NT2/D1 (cell line): Measurements from ENCODE around the gene PNMA8A.

Experiments used
- DNase-seq: peaks from one replicate; pipeline ENCODE4 v3.0.0-alpha.2; 2011; ENCODE audit warnings: low read depth, low spot score
- H3K27me3 ChIP-seq: 2 replicates; pipeline ENCODE4 v1.6.0; 2011; ENCODE audit warnings: mild to moderate bottlenecking; ENCODE audit not compliant: insufficient read length, insufficient read depth
- H3K36me3 ChIP-seq: 2 replicates; pipeline ENCODE4 v1.6.1; 2011; ENCODE audit warnings: mild to moderate bottlenecking, low read length, mixed read lengths; ENCODE audit not compliant: insufficient read depth, insufficient read length
- H3K4me1 ChIP-seq: 2 replicates; pipeline ENCODE4 v1.5.1; 2011; ENCODE audit not compliant: insufficient read depth, insufficient read length
- H3K4me3 ChIP-seq: 2 replicates; pipeline ENCODE4 v1.5.1; 2011; ENCODE audit warnings: low read depth; ENCODE audit not compliant: insufficient read length
- H3K9ac ChIP-seq: 2 replicates; pipeline ENCODE4 v1.6.0; 2011; ENCODE audit warnings: low read depth; ENCODE audit not compliant: insufficient read length
- H3K9me3 ChIP-seq: 2 replicates; pipeline ENCODE4 v1.5.1; 2011; ENCODE audit warnings: mild to moderate bottlenecking, low read length; ENCODE audit not compliant: insufficient read depth
- SUZ12 ChIP-seq: IDR thresholded peaks from 2 replicates; pipeline ENCODE4 v1.6.1; 2011; ENCODE audit not compliant: insufficient read length, insufficient read depth; ENCODE audit errors: extremely low read depth
- YY1 ChIP-seq: IDR thresholded peaks from 2 replicates; pipeline ENCODE4 v1.6.1; 2011; ENCODE audit not compliant: insufficient read length, insufficient read depth
- ZNF274 ChIP-seq: IDR thresholded peaks from 2 replicates; pipeline ENCODE4 v1.6.1; 2011; ENCODE audit warnings: mild to moderate bottlenecking, low read depth, low read length

Gene PNMA8A

GRCh38 chr19:46482631-46483030, 11.3 kb upstream of the PNMA8A start:
- H3K4me1 ChIP-seq = peaks cover 2% of the 10 kb centered on the region
- peaks cover 4% of the 10 kb centered on the region for H3K27me3 ChIP-seq
- H3K9me3 ChIP-seq = no peaks in the 10 kb centered on the region
- H3K9ac ChIP-seq = no peak overlapping the region
- H3K4me3 ChIP-seq = no peak overlapping the region
- H3K36me3 ChIP-seq = no peaks in the 10 kb centered on the region
- no peak for TF ChIP-seq YY1
- no peak for TF ChIP-seq ZNF274
- no peak for TF ChIP-seq SUZ12
- no peak for DNase-seq

GRCh38 chr19:46481947-46482346, 10.6 kb upstream of the PNMA8A start:
- no peak for DNase-seq
- no peak for TF ChIP-seq SUZ12
- no peak for TF ChIP-seq YY1
- no peak for TF ChIP-seq ZNF274
- no peaks in the 10 kb centered on the region for H3K36me3 ChIP-seq
- H3K27me3 ChIP-seq = no peaks in the 10 kb centered on the region
- no peak overlapping the region for H3K4me3 ChIP-seq
- H3K9me3 ChIP-seq = no peaks in the 10 kb centered on the region
- H3K9ac ChIP-seq = no peak overlapping the region
- no peaks in the 10 kb centered on the region for H3K4me1 ChIP-seq

GRCh38 chr19:46481223-46481848, 10.0 kb upstream of the PNMA8A start:
- Histone ChIP-seq H3K9me3 (no peaks in the 10 kb centered on the region), H3K4me3 (no peak overlapping the region), H3K36me3 (no peaks in the 10 kb centered on the region), H3K4me1 (no peaks in the 10 kb centered on the region), H3K9ac (no peak overlapping the region), H3K27me3 (no peaks in the 10 kb centered on the region)
- no peak for DNase-seq
- TF ChIP-seq SUZ12 (no peak), ZNF274 (no peak), YY1 (no peak)

- TF ChIP-seq ZNF274 (no peak), SUZ12 (no peak), YY1 (no peak)
- Histone ChIP-seq H3K9me3 (no peaks in the 10 kb centered on the region), H3K9ac (no peak overlapping the region), H3K4me1 (no peaks in the 10 kb centered on the region), H3K36me3 (no peaks in the 10 kb centered on the region), H3K4me3 (no peak overlapping the region), H3K27me3 (no peaks in the 10 kb centered on the region)
- DNase-seq = no peak
These were observed 9.1 kb upstream of the PNMA8A start for GRCh38 chr19:46480415-46480814.

- TF ChIP-seq YY1 = no peak
- TF ChIP-seq ZNF274 = no peak
- no peak for TF ChIP-seq SUZ12
- peak; percentile 68 for DNase-seq
- H3K4me1 ChIP-seq = no peaks in the 10 kb centered on the region
- H3K9me3 ChIP-seq = no peaks in the 10 kb centered on the region
- H3K36me3 ChIP-seq = no peaks in the 10 kb centered on the region
- no peaks in the 10 kb centered on the region for H3K27me3 ChIP-seq
- no peak overlapping the region for H3K9ac ChIP-seq
- no peak overlapping the region for H3K4me3 ChIP-seq
These were observed 7.1 kb upstream of the PNMA8A start for GRCh38 chr19:46478356-46478986.

GRCh38 chr19:46475986-46476385, 4.6 kb upstream of the PNMA8A start:
- Histone ChIP-seq H3K27me3 (no peaks in the 10 kb centered on the region), H3K4me3 (no peak overlapping the region), H3K36me3 (no peaks in the 10 kb centered on the region), H3K9me3 (no peaks in the 10 kb centered on the region), H3K9ac (no peak overlapping the region), H3K4me1 (peaks cover 4% of the 10 kb centered on the region)
- TF ChIP-seq YY1 (no peak), ZNF274 (no peak), SUZ12 (no peak)
- DNase-seq = no peak

- no peak overlapping the region for H3K9ac ChIP-seq
- no peak overlapping the region for H3K4me3 ChIP-seq
- no peaks in the 10 kb centered on the region for H3K9me3 ChIP-seq
- H3K36me3 ChIP-seq = peaks cover 14% of the 10 kb centered on the region
- H3K4me1 ChIP-seq = peaks cover 7% of the 10 kb centered on the region
- TF ChIP-seq ZNF274 = no peak
- TF ChIP-seq SUZ12 = no peak
- no peaks in the 10 kb centered on the region for H3K27me3 ChIP-seq
- DNase-seq = no peak
These were observed 2.8 kb upstream of the PNMA8A start for GRCh38 chr19:46474211-46474610.
